GM21529 (cell line): ENCODE results near the gene KCNAB2.
"Not testable (repeated sequence)": the region's sequence is repeated elsewhere in the genome, so short reads cannot be mapped to it uniquely, and the experiment has no call there.

Experiments used
- ATAC-seq: cut with Tn5 transposase; IDR thresholded peaks from one replicate; pipeline ENCODE4 v1.9.1; 2021; ENCODE audit not compliant: unreplicated experiment

The KCNAB2 gene

DNA sequence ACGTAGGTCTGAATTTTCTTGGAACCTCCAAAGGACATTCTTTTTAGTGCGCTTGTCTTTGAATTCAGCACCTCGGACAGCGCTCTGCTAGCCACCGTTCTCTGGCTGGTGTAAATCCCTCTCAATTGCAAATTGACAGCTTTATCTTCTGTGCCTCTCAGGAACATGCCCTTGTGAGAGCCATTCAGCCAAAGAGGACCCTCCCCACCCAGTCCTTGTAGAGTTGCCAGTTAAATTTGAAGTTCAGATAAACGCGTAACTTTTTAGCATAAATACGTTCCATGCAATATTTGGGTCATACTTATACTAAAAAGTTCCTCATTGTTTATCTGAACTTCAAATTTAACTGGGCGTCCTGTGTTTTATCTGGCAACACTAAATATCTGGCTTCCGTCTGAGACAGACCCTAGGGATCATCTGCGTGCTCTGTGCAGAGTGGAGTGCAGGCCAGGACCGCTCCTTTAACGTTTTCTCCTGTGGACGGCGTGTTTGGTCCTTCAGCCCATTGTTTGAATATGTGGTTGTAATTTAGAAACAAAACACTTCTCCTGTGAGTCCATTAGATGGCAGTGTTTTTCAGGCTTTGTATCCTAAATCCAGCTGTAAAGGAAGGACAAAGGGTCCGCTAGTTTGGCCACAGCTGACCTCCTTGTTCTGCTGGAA lies 7.0 kb downstream of the KCNAB2 start:
- ATAC-seq: no peak

DNA sequence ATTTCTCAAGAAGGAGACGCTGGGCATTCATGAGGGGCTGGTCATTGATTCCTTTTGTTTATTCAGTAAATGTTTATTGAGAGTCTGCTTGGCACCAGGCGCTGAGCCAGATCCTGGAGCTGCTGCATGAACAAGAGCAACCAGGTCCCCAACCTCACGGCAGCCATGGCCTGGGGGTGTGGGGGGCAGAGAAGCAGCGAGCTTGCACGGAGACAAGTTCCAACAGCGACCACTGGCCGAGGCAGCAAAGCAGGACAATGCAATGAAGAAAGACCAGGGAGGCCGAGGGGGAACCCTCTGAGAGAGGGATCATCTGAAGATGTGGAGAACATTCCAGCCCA lies 7.5 kb downstream of the KCNAB2 start:
- ATAC-seq: no peak

DNA sequence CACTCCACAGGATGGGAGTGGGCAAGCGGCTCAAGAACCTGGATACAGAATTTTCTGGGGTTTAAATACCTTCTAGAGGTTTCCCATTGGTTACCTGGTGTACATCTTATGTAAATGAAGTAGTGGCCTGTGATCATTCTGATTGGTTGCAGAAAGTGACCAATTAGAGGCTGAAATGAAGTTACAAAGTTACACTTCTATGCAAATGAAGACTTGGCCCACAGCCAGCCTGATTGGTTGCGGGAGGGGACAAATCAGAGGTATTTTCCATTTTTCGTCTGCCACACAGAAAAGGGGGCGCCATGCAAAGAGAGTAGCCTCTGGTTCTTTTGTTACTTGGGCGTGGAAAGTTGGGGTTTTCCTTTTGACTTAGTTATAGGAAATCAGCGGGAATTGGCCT lies 8.9 kb downstream of the KCNAB2 start:
- ATAC-seq: no peak

DNA sequence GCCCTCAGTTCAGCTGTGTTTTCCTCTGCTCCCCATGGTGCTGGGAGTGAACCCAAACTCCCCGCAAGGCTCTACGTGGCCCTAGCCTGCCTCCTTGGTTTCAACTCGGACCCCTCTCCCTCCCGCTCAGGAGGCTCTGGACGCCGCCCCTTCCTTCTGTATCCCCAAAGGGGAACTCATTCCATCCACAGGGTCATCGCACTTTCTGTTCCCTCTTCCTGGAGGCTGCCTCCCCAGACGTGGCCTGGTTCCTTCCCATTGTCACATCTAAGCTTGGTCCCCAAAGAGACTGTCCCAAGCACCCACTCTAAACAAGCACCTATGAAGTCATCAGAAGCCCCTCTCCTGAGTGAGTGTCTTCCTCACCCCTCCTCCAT lies 10.9 kb downstream of the KCNAB2 start:
- no peak for ATAC-seq

DNA sequence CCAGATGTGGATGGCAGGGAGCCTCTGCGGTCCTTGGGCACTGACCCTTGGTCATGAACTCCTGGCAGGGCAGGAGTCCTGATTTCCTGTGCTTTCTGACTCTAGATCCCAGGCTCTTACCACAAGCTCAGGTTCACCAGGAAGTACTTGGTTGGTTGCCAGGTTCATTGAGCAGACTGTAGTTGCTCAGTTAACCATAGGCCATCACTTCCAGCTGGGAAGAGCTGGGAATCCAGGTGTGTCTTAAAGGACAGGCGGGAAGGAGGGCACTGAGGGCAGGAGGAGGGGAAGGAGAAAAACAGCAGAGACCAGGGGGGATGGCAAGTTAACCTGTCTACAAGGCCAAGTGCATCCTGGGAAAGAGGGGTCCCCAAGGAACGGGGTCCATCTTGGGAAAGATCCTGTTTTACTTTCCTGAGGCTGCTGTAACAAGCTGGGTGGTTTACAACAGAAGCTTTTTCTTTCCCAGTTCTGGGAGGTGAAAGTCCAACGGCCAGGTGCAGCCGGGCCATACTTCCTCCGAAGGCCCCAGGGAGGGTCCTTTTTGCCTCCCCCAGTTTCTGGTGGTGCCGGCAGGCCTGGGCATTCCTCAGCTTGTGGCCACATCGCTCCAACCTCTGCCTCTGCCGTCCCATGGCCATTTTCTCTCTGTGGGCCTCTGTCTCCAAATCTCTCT lies 11.6 kb downstream of the KCNAB2 start:
- no peak for ATAC-seq

DNA sequence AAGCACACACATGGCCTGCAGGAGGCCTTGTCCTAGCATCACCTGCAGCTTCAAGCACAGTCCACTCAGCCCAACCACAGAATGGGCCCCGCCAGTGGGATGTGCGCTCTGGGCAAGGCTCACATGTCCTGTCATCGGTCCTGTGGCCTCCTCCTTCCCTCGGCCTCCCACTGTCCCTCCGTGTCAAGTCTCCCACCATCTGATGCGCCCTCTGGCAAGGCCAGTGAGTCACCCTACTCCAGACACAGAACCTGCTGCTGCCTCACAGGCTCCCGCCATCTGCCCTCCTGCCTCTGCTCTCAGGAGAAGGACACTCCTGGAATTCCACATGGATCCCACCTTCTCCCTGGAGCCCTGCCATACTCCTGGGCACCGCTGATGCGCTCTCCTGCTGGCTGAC lies 14.2 kb downstream of the KCNAB2 start:
- ATAC-seq: no peak

DNA sequence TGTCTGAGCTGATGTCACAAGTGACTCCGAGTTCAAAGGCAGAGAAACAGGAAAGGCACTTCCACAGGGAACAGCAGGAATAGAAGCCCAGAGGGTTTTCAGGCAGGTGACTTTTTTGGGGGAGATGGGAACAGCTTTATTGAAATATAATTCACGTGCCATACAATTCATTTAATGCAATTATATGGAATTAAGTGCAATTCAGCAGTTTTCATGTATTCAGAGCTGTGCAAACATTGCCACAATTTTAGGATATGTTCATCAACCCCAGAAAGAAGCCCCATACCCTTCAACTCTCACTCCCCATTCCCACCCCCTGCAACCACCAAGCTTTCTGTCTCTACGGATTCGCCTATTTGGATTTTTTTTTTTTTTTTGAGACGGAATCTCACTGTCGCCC lies 17.0 kb downstream of the KCNAB2 start:
- ATAC-seq: no peak

DNA sequence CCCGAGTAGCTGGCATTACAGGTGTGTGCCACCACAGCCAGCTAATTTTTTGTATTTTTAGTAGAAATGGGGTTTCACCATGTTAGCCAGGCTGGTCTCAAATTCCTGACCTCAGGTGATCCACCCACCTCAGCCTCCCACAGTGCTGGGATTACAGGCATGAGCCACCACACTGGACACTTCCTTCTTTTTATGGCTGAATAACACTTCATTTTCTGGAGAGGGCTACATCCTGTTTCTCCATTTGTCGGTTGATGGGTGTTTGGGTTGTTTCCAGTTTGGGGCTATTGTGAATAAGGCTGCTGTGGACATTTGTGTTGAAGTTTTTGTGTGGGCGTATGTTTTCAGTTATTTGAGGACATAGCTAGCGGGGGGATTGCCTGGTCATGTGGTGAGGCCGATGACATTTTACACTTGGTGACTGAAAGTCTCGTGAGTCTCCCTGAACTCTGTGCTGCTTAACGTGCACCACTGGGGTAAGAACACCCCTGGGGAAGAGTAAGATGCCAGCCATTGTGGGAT lies 17.9 kb downstream of the KCNAB2 start:
- ATAC-seq: not testable (repeated sequence)

DNA sequence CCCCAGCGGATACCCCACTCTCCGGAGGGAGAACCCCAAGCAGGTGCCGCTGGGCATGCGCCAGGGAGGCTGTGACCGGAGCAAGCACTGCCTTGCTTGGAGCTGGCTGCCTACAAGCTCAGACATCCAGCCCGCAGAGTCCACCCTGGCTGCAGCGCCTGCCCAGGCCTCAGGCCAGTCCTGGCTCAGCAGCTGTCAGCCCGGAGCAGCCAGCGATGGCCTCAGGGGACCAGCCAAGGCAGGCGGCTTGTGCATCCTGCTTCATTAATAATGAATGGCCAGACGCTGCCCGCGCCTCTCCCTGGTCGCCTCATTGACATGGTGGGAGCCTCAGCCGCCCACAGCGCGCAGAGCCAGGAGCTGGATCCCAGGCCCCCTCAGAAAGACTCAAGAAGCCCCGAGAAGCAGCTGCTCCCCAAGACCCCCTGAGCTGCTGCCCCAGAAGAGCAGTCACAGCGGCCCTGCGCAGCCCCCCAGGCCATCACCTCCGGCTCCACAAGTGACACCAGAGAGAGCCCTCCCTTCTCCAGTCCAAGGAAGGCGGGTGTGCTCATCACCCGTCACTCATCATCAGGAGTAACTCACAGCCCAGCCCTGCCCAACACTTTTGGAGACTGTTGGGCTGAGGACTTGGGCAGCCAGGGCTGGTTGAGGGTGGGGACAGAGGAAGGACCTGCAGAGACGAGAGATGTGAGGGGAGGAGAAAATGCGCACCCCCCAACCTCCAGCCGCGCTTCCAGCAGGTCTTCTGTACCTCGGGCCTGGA lies 19.6 kb downstream of the KCNAB2 start:
- no peak for ATAC-seq

DNA sequence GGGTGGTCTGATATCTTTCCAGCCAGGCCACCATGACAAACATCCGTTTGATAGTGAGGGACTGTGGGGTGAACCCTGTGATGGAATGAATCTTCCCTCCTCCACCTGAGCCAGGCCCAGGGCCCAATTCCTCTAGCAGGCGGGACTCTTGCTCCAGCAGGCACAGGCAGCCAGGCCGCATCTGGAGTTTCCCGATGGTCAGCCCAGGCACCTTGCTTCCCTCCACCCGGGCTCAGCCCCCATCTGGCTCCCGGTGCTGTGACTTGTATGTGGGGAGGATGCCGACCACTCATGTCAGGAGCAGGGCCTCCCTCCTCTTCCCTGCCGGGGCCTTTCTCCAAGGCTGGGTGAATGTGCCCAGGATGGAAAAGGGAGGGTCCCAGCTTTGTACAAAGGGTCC lies 21.0 kb downstream of the KCNAB2 start:
- no peak for ATAC-seq

DNA sequence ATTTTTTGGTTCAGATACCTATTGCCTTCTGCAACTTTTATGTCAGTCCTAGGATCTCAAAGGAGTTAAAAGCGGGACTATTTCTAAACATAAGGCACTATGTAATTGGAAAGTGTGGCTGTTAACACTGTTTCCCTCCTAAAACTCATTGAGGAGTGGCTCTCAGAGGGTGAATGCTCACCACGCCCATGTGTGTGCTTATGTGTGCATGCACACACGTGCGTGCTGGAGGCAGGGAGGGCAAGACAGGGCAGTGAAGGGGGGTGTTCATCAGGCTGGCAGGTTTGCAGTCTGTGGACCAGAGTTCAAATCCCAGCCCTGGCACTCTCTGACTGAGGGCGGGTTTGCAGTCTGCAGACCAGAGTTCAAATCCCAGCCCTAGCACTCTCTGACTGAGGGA lies 22.4 kb downstream of the KCNAB2 start:
- no peak for ATAC-seq

DNA sequence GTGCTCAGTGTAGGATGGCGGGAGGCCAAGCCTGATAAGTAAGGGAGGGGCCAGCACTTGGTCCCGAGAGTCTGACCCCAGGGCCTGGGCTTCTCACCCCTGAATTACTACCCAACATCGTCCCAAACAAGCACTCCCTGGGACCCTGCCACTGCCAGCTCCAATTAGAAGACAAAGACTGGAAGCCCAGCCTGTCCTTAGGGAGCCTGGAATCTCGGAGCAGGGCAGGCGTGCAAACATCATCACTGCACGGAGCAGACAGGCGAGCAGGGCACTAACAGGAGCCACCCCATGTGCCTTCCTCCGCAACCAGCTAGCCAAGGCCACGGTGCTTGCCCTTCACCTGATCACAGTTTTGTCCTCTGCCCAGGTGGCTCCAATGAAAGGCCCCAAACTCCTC lies 23.2 kb downstream of the KCNAB2 start:
- no peak for ATAC-seq

DNA sequence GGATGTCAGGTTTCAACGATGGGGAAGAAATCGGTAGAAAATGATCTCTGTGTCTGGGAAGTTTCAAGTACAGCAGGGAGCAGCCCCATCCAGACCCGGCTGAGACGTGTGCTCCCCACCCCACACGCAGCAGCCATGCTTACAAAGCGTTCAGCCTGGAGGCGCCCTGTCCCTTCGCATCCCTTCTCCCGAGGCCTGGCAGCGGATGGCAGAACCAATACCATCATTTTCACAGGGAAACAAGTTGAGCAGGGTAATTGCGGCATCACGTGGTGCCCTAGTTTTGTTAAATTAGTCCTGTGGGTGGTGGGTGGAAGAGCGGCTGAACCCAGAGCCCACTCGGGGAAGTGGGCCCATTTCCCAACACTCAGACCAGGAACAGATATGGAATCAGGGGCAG lies 23.9 kb downstream of the KCNAB2 start:
- no peak for ATAC-seq

DNA sequence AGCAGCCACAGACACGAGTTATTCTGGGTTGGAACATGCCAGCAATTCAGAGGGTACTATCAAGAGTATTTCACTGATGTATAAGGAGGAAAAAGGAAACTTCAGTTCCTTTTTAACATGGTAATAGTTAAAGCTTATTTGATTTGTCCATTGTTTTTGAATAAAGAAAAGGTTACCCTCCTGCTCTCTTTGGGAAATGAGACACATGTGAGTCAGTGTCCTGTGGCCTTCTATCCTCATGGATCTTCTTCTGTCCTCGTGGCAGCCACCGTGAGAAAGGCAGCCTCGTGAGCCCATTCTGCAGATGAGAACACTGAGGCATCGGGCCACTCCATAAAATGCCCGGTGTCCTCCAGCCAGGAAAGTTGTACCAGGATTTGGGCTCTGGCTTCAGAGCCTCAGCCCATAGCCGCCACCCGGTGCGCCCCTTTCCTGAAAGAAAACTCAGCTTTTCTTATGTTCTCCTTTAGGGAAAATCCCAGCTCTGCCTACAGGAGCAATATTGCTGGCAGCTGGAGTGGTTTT lies 24.8 kb downstream of the KCNAB2 start:
- no peak for ATAC-seq

DNA sequence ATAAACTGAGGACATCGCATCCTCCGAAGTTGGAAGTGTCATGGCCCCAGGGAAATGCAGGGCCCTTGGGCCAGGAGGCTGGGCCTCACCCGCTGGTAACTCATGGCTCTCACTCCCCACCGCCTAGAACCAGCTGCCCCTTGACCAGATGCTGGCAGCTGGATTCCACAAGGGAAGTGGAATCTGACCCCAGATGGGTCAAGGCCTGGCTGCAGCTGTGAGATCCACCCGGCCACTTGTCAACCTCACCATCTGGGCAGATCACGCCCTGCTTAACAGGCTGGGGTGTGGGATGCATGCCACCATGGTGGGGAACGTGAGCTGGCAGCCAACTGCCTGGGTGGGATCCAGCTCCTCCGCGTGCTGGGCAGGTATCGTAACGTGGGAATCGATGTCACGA lies 25.5 kb downstream of the KCNAB2 start:
- ATAC-seq: no peak

DNA sequence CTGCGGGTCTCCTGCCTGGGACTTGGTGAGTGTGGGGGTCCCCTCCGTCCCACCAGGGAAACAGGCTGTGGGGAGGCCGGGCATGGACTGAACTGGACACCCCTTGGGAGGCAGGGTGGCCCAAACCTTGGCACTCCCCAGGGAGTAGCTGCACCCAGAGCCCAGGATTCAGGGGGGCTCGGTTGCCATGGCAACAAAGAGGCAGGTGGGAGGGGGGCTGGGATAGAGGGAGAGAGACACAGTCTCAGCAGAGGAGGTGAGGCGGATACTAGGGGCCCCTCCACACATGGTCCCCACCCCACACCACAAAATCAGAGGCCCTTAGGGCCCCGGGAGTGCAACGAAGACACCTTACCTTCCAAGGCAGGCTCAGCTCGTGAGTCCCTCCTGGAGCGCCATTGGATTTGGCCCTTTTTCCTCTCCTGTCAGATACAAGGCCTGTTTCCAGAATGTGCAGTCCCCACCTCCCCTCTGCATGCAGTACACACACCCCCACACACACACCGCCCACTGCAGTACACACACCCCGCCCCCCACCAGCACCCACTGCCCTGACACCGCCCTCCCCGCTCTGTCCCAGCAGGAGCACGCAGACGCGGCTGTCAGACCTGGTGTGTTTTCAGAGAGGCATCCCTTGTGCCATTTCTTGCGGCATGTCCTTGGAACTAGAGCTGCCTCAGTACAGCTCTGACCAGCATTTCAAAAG lies 27.2 kb downstream of the KCNAB2 start:
- ATAC-seq: no peak

DNA sequence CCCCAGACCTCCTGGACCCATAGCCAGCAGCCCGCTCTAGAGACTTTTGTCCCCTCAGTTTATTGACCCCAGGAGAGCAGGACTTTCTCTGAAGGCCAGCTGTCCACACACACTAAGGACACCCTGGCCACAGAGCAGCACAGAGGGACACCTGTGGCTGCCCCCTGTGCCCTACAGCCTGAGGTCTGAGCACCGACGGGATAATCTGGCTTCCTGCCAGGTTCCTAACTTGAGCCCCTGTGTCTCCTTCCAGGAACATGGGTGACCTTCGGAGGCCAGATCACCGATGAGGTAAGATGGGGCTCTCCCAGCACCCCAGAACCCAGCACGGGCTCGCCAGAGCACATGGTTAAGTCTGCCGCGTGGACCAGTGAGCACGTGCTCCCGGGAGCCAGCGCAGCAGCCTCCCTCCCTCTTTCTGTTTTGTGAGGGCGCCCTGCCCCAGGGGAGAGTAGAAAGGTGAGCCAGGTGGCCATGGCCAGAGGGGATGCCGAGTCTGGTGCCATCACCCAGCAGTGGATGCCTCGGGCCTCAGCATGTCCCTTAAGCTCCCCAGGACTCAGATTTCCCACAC lies 27.9 kb downstream of the KCNAB2 start:
- no peak for ATAC-seq

DNA sequence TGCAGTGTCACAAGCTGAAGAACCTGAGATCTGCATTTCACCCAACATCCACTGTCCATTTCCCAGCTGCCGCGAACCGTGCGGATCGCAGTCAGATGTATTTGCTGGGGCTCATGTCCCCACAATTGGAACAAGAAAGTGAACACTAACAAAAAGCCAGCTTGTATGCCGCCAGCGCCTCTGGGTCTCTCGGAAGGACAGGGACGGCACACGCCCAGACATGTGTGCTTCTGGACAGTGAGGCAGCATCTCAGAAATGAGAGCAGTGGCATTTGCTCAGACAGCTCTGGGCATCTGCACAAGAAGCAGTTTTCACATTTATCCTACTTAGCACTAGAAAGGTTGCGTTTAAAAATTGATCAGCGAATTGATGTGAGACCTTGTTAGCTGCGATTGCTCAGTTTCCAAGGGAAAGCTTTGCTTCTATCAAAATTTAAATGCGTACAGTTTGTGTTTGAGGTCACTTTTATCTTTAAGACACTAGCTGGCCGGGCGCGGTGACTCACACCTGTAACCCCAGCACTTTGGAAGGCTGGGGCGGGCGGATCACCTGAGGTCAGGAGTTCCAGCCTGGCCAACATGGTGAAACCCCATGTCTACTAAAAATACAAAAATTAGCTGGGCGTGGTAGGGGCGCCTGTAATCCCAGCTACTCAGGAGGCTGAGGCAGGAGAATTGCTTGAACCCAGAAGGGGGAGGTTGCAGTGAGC lies 28.7 kb downstream of the KCNAB2 start:
- no peak for ATAC-seq

DNA sequence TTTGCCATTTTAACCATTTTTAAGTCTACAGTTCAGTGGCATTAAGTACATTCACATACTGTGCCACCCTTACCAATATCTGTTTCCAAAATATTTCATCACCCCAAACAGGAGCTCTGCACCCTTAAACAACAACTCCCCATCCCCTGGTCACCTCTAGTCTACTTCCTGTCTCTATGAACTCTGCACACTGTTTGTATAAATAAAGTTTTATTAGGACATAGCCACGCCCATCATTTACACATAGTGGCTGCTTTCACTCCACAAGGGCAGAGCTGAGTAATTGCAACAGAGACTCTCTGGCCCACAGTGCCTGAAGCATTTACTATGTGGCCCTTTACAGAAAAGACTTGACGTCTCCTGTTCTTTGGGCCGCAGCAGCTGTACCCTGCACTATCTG lies 30.1 kb downstream of the KCNAB2 start:
- ATAC-seq: no peak

DNA sequence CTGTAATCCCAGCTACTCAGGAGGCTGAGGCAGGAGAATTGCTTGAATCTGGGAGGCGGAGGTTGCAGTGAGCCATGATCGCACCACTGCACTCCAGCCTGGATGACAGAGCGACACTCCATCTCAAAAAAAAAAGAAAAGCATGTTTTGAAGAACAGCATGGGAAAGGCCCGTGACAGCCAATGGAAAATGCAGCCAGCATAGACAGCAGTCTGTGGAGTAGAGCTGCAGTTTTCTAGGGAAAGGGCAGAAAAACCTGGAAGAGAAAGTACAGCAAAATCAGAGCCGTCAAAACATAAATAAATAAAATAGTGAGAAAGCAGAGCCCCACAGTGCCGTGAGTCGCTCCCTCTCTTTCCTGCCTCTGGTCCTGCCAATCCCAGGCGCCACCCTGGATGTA lies 31.4 kb downstream of the KCNAB2 start:
- not testable (repeated sequence) for ATAC-seq
